Measurements from ENCODE around the gene CPZ. TPM values are rescaled to one million over a fixed set of nuclear protein-coding genes. Genes with fewer than 3 reads are reported as not detected.
"Not testable (repeated sequence)": the region's sequence is repeated elsewhere in the genome, so short reads cannot be mapped to it uniquely, and the experiment has no call there.

The CPZ gene
- total RNA-seq, 1 donor from 2014 or later = 4.9 TPM

GRCh38 chr4:8653326-8654000 lies 60.9 kb downstream of the CPZ start:
- TF ChIP-seq CTCF (conservative IDR thresholded peaks at IDR 0.05) = no peak
- peaks cover 43% of the 10 kb centered on the region for H3K27me3 Mint-ChIP-seq
- H3K27ac Mint-ChIP-seq = no peak overlapping the region
- H3K4me1 Mint-ChIP-seq (ENCODE audit: unreplicated experiment) = no peaks in the 10 kb centered on the region
- peak; percentile 55 for DNase-seq (ENCODE audit: extremely low spot score, unreplicated experiment)
- H3K9me3 Mint-ChIP-seq = no peaks in the 10 kb centered on the region
- H3K4me3 Mint-ChIP-seq = no peak overlapping the region
- H3K36me3 Mint-ChIP-seq = no peaks in the 10 kb centered on the region

- not testable (repeated sequence) for H3K4me3 Mint-ChIP-seq; H3K4me1 Mint-ChIP-seq (ENCODE audit: unreplicated experiment); H3K36me3 Mint-ChIP-seq; H3K9me3 Mint-ChIP-seq; H3K27ac Mint-ChIP-seq
- H3K27me3 Mint-ChIP-seq = peaks cover 39% of the 10 kb centered on the region
- peak; percentile 6 for DNase-seq (ENCODE audit: extremely low spot score, unreplicated experiment)
Observed at GRCh38 chr4:8654139-8654538, 61.6 kb downstream of the CPZ start.

- no peak overlapping the region for H3K4me3 Mint-ChIP-seq
- H3K27ac Mint-ChIP-seq = no peak overlapping the region
- DNase-seq (ENCODE audit: extremely low spot score, unreplicated experiment) = peak; percentile 63
- H3K36me3 Mint-ChIP-seq = no peaks in the 10 kb centered on the region
- no peak for TF ChIP-seq CTCF (conservative IDR thresholded peaks at IDR 0.05)
- H3K4me1 Mint-ChIP-seq (ENCODE audit: unreplicated experiment) = peaks cover 2% of the 10 kb centered on the region
- no peaks in the 10 kb centered on the region for H3K9me3 Mint-ChIP-seq
- peaks cover 32% of the 10 kb centered on the region for H3K27me3 Mint-ChIP-seq
Observed at GRCh38 chr4:8655411-8656184, 63.0 kb downstream of the CPZ start.

GRCh38 chr4:8656185-8656517 lies 63.6 kb downstream of the CPZ start:
- peak; percentile 62 for DNase-seq (ENCODE audit: extremely low spot score, unreplicated experiment)
- no peak for TF ChIP-seq CTCF (conservative IDR thresholded peaks at IDR 0.05)

GRCh38 chr4:8656711-8657380 lies 64.3 kb downstream of the CPZ start:
- Mint-ChIP-seq H3K9me3 (no peaks in the 10 kb centered on the region), H3K27me3 (peaks cover 37% of the 10 kb centered on the region), H3K27ac (no peak overlapping the region)

More at GRCh38 chr4:8656185-8656517, 63.6 kb downstream of the CPZ start:
- H3K36me3 Mint-ChIP-seq = no peaks in the 10 kb centered on the region
- peaks cover 33% of the 10 kb centered on the region for H3K27me3 Mint-ChIP-seq
- H3K4me3 Mint-ChIP-seq = no peak overlapping the region
- no peaks in the 10 kb centered on the region for H3K9me3 Mint-ChIP-seq
- H3K27ac Mint-ChIP-seq = no peak overlapping the region
- peaks cover 4% of the 10 kb centered on the region for H3K4me1 Mint-ChIP-seq (ENCODE audit: unreplicated experiment)

More at GRCh38 chr4:8656711-8657380, 64.3 kb downstream of the CPZ start:
- Mint-ChIP-seq H3K4me3 (no peak overlapping the region), H3K36me3 (no peaks in the 10 kb centered on the region), H3K4me1 (ENCODE audit: unreplicated experiment) (peaks cover 4% of the 10 kb centered on the region)
- no peak for TF ChIP-seq CTCF (conservative IDR thresholded peaks at IDR 0.05)
- peak; percentile 58 for DNase-seq (ENCODE audit: extremely low spot score, unreplicated experiment)
